GM12801 (cell line): ENCODE measurements around the gene SOCS6.

ENCODE experiments used
- CTCF ChIP-seq: IDR thresholded peaks from one replicate; pipeline ENCODE4 v1.5.1; 2011; ENCODE audit warnings: control low read depth; ENCODE audit not compliant: insufficient read length; ENCODE audit errors: extremely low read depth

SOCS6 gene

GRCh38 chr18:70296781-70297180 lies 7.9 kb downstream of the SOCS6 start:
- TF ChIP-seq CTCF: no peak

GRCh38 chr18:70299393-70299792 lies 10.5 kb downstream of the SOCS6 start:
- no peak for TF ChIP-seq CTCF

GRCh38 chr18:70301667-70302066 lies 12.8 kb downstream of the SOCS6 start:
- no peak for TF ChIP-seq CTCF

GRCh38 chr18:70308555-70309294 lies 19.9 kb downstream of the SOCS6 start:
- no peak for TF ChIP-seq CTCF

- no peak for TF ChIP-seq CTCF
These were observed 21.9 kb downstream of the SOCS6 start for GRCh38 chr18:70310560-70311320.

- no peak for TF ChIP-seq CTCF
These were observed 22.9 kb downstream of the SOCS6 start for GRCh38 chr18:70311726-70312125.

- TF ChIP-seq CTCF: no peak
These were observed 24.8 kb downstream of the SOCS6 start for GRCh38 chr18:70313640-70314039.
